Left ventricle myocardium inferior (tissue), 1 donor: ENCODE measurements around the gene GRID1. TPM values are rescaled to one million over a fixed set of nuclear protein-coding genes. Genes with fewer than 3 reads are reported as not detected.
"Not testable (repeated sequence)": the region's sequence is repeated elsewhere in the genome, so short reads cannot be mapped to it uniquely, and the experiment has no call there.

Experiments
- DNase-seq: peaks from one replicate; pipeline ENCODE4 v3.0.0-alpha.2; 2020
- H3K27ac ChIP-seq: fragments of 200-600 bp; replicated peaks from 2 replicates; pipeline ENCODE4 v1.8.0; 2021
- H3K27me3 ChIP-seq: fragments of 200-600 bp; 2 replicates; pipeline ENCODE4 v1.8.0; 2021; ENCODE audit warnings: low read depth
- H3K36me3 ChIP-seq: fragments of 200-600 bp; 2 replicates; pipeline ENCODE4 v1.8.0; 2021
- H3K4me1 ChIP-seq: fragments of 200-600 bp; 2 replicates; pipeline ENCODE4 v1.8.0; 2021
- H3K4me3 ChIP-seq: fragments of 200-600 bp; 2 replicates; pipeline ENCODE4 v1.8.0; 2021; ENCODE audit warnings: mild to moderate bottlenecking, moderate library complexity
- H3K9me3 ChIP-seq: fragments of 200-600 bp; replicated peaks from 2 replicates; pipeline ENCODE4 v1.8.0; 2021
- CTCF ChIP-seq: fragments of 200-600 bp; IDR thresholded peaks from 2 replicates; pipeline ENCODE4 v1.8.0; 2021; ENCODE audit warnings: antibody characterized with exemption, mild to moderate bottlenecking, borderline replicate concordance
- intact Hi-C: fragments of 100-400 bp; cut with micrococcal nuclease; formaldehyde crosslinking; loops from one replicate; pipeline ENCODE4 v1.11.0; 2022
- total RNA-seq: library from RNA; stranded (reverse); fragmentation: NEBNext Ultra II Directional; extraction: Animal tissue kit (Norgen Biotek cat#: 25700); gene quantifications from one replicate; pipeline ENCODE4 v1.2.1, GENCODE V29; 2021
- donor health status: DM: no; HTN: yes; CAD: no; lungs with severe emphysema.

Gene GRID1
- total RNA-seq, 1 donor from 2014 or later: 1.6 TPM

- Histone ChIP-seq H3K27me3 (no peaks in the 10 kb centered on the region), H3K4me1 (peaks cover 20% of the 10 kb centered on the region), H3K9me3 (peaks cover 3% of the 10 kb centered on the region), H3K36me3 (no peaks in the 10 kb centered on the region), H3K27ac (no peak overlapping the region), H3K4me3 (no peak overlapping the region)
- no peak for TF ChIP-seq CTCF
- intact Hi-C loops: no loop called here
- peak; percentile 26 for DNase-seq
Measured at GRCh38 chr10:85934586-85934985, 432.0 kb downstream of the GRID1 start.

GRCh38 chr10:85929993-85930392, 436.6 kb downstream of the GRID1 start:
- H3K9me3 ChIP-seq, intact Hi-C loops, H3K4me3 ChIP-seq, DNase-seq, H3K27me3 ChIP-seq, H3K36me3 ChIP-seq: not testable (repeated sequence)
- H3K4me1 ChIP-seq: peaks cover 42% of the 10 kb centered on the region
- H3K27ac ChIP-seq: peak overlapping the region; percentile 42

DNA sequence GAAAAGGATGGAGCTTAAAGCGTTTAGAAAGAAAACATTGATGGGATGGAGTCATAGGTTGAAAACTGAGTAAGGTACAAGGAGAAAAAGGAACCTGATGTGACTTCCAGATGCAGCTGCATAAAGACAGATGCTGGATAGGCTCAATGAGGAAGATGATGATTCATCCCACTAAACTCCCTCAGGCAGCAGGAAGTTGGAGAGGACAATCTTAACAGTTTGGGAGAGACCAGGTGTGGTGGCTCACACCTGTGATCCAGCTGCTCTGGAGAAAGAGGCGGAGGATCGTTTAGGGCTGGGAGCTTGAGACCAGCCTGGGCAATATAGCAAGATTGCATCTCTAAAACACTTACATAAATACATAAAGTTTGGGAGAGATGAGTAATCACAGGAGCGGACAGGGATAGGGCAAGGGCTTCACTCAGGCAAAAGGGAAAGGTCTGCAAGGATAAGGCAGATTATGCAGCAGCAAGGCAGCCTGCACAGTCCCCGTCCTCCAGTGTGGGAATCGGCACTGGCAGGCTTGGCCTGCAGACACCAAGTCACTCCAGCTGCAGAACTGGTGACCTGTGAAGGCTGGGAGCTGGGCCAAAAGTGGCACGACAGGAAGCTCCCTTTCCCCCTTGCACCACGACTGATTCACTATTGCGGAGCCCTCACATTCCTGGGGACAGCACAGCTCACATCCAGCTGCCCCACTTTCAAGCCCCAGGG, 438.5 kb downstream of the GRID1 start:
- no peaks in the 10 kb centered on the region for H3K27me3 ChIP-seq
- peak; percentile 27 for DNase-seq
- intact Hi-C loops: no loop called here
- TF ChIP-seq CTCF: no peak
- no peaks in the 10 kb centered on the region for H3K36me3 ChIP-seq
- no peak overlapping the region for H3K4me3 ChIP-seq
- H3K27ac ChIP-seq: no peak overlapping the region
- H3K9me3 ChIP-seq: no peaks in the 10 kb centered on the region
- H3K4me1 ChIP-seq: peaks cover 35% of the 10 kb centered on the region

DNA sequence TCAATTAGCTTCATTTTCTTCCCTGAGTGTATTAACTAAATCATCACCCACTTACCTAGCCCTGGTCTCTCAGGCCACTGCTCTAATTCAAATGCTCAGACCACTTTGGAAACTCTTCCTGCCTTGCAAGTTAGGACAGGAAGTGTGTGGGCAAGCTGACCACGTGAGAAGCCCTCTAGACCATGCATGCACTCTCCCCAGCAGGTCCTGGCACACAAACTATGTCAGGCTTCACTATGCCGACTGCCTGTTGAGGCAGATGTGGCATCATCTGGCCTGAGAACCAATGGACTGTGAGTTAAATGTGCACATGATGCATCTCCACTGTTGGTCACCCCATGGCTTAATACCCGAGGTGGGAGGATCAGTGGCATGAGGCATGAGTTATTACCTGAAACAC, 439.6 kb downstream of the GRID1 start:
- peaks cover 35% of the 10 kb centered on the region for H3K4me1 ChIP-seq

GRCh38 chr10:85926136-85926535, 440.5 kb downstream of the GRID1 start:
- no peaks in the 10 kb centered on the region for H3K36me3 ChIP-seq
- no peak overlapping the region for H3K27ac ChIP-seq

More for the DNA sequence above, 439.6 kb downstream of the GRID1 start:
- TF ChIP-seq CTCF: no peak
- intact Hi-C loops: no loop called here
- Histone ChIP-seq H3K4me3 (no peak overlapping the region), H3K9me3 (no peaks in the 10 kb centered on the region), H3K27me3 (no peaks in the 10 kb centered on the region), H3K36me3 (no peaks in the 10 kb centered on the region), H3K27ac (no peak overlapping the region)
- DNase-seq: no peak

More at GRCh38 chr10:85926136-85926535, 440.5 kb downstream of the GRID1 start:
- DNase-seq: no peak
- TF ChIP-seq CTCF: no peak
- H3K4me3 ChIP-seq: no peak overlapping the region
- intact Hi-C loops: no loop called here
- no peaks in the 10 kb centered on the region for H3K27me3 ChIP-seq
- H3K9me3 ChIP-seq: no peaks in the 10 kb centered on the region
- H3K4me1 ChIP-seq: peaks cover 34% of the 10 kb centered on the region
